Right lobe of liver (tissue), 6 donors: ENCODE data around the gene KCND3. TPM values are rescaled to one million over a fixed set of nuclear protein-coding genes. Genes with fewer than 3 reads are reported as not detected.
A peak's percentile ranks its signal among the peaks of the same experiment; 100 is the strongest.

Experiments used
- ATAC-seq, 4 donors: fragments of 200-7000 bp; cut with Tn5 transposase; one replicate each; pipeline ENCODE4 v1.9.1; 2020; ENCODE audit warnings: mild to moderate bottlenecking in 4 of 4, moderate library complexity in 4 of 4
- DNase-seq, 3 donors: peaks; one replicate each; pipeline ENCODE4 v3.0.0-alpha.2; 2020
- H3K27ac ChIP-seq, 3 donors: fragments of 200-600 bp; one replicate each; pipeline ENCODE4 v1.8.0; 2022
- H3K27me3 ChIP-seq, 2 donors: fragments of 200-600 bp; one replicate each; pipeline ENCODE4 v1.8.0; 2022
- H3K36me3 ChIP-seq, 4 donors: fragments of 200-600 bp; sonication (generic) in 1 of 4; one replicate each; pipeline versions ENCODE4 v1.5.1 to v1.8.0; 2017 to 2022; ENCODE audit warnings: control low read depth in 1 of 4
- H3K4me1 ChIP-seq, 4 donors: fragments of 200-600 bp; sonication (generic) in 1 of 4; one replicate each; pipeline versions ENCODE4 v1.5.1 to v1.8.0; 2017 to 2022; ENCODE audit warnings: control low read depth in 1 of 4
- H3K4me3 ChIP-seq, 3 donors: fragments of 200-600 bp; one replicate each; pipeline ENCODE4 v1.8.0; 2022
- H3K9me3 ChIP-seq, 4 donors: fragments of 200-600 bp; sonication (generic) in 1 of 4; one replicate each; pipeline versions ENCODE4 v1.5.1 to v1.8.0; 2017 to 2022; ENCODE audit warnings: control low read depth in 1 of 4
- CTCF ChIP-seq, 4 donors: fragments of 200-600 bp in 3 of 4; fragments of 450-650 bp in 1 of 4; IDR thresholded peaks; one replicate each; pipeline versions ENCODE4 v1.5.1 to v1.8.0; 2016 to 2022; ENCODE audit warnings: antibody characterized with exemption in 4 of 4, mild to moderate bottlenecking in 2 of 4
- POLR2A ChIP-seq: fragments of 450-650 bp; IDR thresholded peaks from one replicate; pipeline ENCODE4 v1.6.1; 2017; ENCODE audit warnings: antibody characterized with exemption, mild to moderate bottlenecking
- WGBS: methylation state at CpG from one replicate; pipeline ENCODE4 v1.1.6; 2018; ENCODE audit warnings: low coverage, low lambda C conversion rate; ENCODE audit not compliant: insufficient coverage; ENCODE audit errors: missing lambda C conversion rate; 5-methylcytosine and 5-hydroxymethylcytosine counted together
- intact Hi-C, 2 donors: fragments of 100-400 bp; cut with DNase I; formaldehyde crosslinking; loops; one replicate each; pipeline versions ENCODE4 v1.11.2 to v1.14.1; 2022
- total RNA-seq, 6 experiments: library from RNA; depleted of rRNA in 2 of 6; stranded (reverse); fragments of >200 nt in 2 of 6; fragmentation: NEBNext Ultra II Directional in 3 of 6; extraction: Animal tissue kit (Norgen Biotek cat#: 25700) in 3 of 6; gene quantifications; one replicate each; pipeline versions ENCODE4 v1.1.0 to v1.2.4, GENCODE V29; 2016 to 2023
- donor health status: DM: no; HTN: yes; CAD: no.
- donor health status: DM: no; HTN: no; CAD: no.
- donor health status: DM: no; HTN: no; CAD: no.
- donor health status: DM: no; HTN: yes; CAD: no.
- donor health status: DM: no; HTN: yes; CAD: no.

KCND3 gene
- total RNA-seq, 6 experiments from 2014 or later = 8.1 to 25.5 (median 16.2) TPM

GRCh38 chr1:111990878-111991718 lies 1.6 kb upstream of the KCND3 start:
- 2% methylated on average over 22 of the region's 37 CpGs for WGBS
- Histone ChIP-seq H3K4me3 (peak overlapping the region; percentile 47 to 69 (median 64)), H3K27ac (peak overlapping the region; percentile 61 to 75 (median 67)), H3K27me3 (no peaks in the 10 kb centered on the region), H3K4me1 (peaks cover 0 to 21% (median 7%) of the 10 kb centered on the region in 4 donors), H3K9me3 (no peaks in the 10 kb centered on the region), H3K36me3 (no peaks in the 10 kb centered on the region)
- TF ChIP-seq CTCF (IDR thresholded peaks at IDR 0.05) (peak; percentile 32 to 54 (median 40)), POLR2A (peak; percentile 47)
- intact Hi-C loops = no loop called here
- peak; percentile 75 to 81 (median 79) for ATAC-seq
- peak; percentile 86 to 91 (median 88) for DNase-seq

GRCh38 chr1:111990026-111990877 lies 784 bp upstream of the KCND3 start:
- Histone ChIP-seq H3K4me1 (peaks cover 0 to 21% (median 7%) of the 10 kb centered on the region in 4 donors), H3K4me3 (peak overlapping the region; percentile 47 to 69 (median 64)), H3K9me3 (no peaks in the 10 kb centered on the region), H3K27ac (peak overlapping the region; percentile 61 to 75 (median 67)), H3K36me3 (no peaks in the 10 kb centered on the region), H3K27me3 (no peaks in the 10 kb centered on the region)
- WGBS = under 1% methylated on average over 37 of the region's 72 CpGs
- DNase-seq (peak; percentile 50 to 63 (median 63)), ATAC-seq (peak; percentile 31 to 47 (median 38))
- intact Hi-C loops = no loop called here
- TF ChIP-seq CTCF (IDR thresholded peaks at IDR 0.05) = peak in 2 of 4 donors; percentile 6 to 12
- TF ChIP-seq POLR2A = no peak

- DNase-seq (peak; percentile 66 to 81 (median 74)), ATAC-seq (peak; percentile 22 to 51 (median 35))
- no peaks in the 10 kb centered on the region for H3K36me3 ChIP-seq
- H3K4me3 ChIP-seq = peak overlapping the region; percentile 58 to 69 (median 64)
- WGBS = 9% methylated on average over 8 of the region's 51 CpGs
- H3K4me1 ChIP-seq = peaks cover 0 to 21% (median 7%) of the 10 kb centered on the region in 4 donors
- intact Hi-C loops = no loop called here
- H3K27me3 ChIP-seq = no peaks in the 10 kb centered on the region
- TF ChIP-seq POLR2A (no peak), CTCF (IDR thresholded peaks at IDR 0.05) (no peak)
- no peaks in the 10 kb centered on the region for H3K9me3 ChIP-seq
- peak overlapping the region; percentile 44 to 67 (median 54) for H3K27ac ChIP-seq
Observed at GRCh38 chr1:111988743-111989453, 570 bp downstream of the KCND3 start.

GRCh38 chr1:111988377-111988742 lies 1.1 kb downstream of the KCND3 start:
- DNase-seq (no peak), ATAC-seq (no peak)
- Histone ChIP-seq H3K9me3 (no peaks in the 10 kb centered on the region), H3K36me3 (no peaks in the 10 kb centered on the region), H3K27me3 (no peaks in the 10 kb centered on the region), H3K4me3 (peak overlapping the region; percentile 58 to 69 (median 64)), H3K27ac (peak overlapping the region in 1 of 3 donors; percentile 44), H3K4me1 (peaks cover 0 to 21% (median 7%) of the 10 kb centered on the region in 4 donors)
- 16% methylated on average over 8 of the region's 8 CpGs for WGBS
- intact Hi-C loops = no loop called here
- TF ChIP-seq POLR2A (no peak), CTCF (IDR thresholded peaks at IDR 0.05) (no peak)
